ENCODE data around the gene TRAF3.

Gene TRAF3

DNA sequence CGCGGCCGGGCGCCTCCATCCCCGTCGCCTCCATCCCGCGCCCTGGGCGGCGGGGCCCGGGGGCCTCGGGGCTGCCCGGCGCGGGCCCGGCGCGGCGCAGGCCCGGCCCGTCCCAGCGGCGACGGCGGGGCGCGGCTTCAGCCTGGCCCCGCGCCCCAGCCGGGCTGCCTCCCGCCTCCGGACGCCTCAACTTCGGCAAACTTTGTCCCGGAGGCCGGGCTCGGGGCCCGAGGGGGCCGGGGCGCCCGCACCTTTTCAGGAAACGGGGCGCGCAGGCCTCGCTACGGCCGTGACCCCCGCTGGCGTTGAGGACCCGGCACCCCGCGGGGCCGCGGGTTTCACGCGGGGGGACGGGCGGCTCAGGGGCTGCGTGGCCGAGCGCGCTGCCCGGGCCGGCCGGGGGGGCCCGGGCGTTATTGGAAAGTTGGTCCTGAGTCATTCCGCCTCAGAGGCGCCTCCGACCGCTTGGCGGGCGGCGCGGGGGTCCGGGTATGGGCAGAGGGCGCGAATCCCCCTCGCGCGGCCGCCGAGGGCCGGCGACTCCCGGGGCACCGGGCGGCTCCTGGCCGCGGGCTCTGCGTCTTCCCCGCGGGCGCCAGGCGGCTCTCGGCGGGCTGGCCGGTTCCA lies 575 bp downstream of the TRAF3 start:
- DNase-seq (ENCODE audit: low read depth in 2 of 2): no peak

DNA sequence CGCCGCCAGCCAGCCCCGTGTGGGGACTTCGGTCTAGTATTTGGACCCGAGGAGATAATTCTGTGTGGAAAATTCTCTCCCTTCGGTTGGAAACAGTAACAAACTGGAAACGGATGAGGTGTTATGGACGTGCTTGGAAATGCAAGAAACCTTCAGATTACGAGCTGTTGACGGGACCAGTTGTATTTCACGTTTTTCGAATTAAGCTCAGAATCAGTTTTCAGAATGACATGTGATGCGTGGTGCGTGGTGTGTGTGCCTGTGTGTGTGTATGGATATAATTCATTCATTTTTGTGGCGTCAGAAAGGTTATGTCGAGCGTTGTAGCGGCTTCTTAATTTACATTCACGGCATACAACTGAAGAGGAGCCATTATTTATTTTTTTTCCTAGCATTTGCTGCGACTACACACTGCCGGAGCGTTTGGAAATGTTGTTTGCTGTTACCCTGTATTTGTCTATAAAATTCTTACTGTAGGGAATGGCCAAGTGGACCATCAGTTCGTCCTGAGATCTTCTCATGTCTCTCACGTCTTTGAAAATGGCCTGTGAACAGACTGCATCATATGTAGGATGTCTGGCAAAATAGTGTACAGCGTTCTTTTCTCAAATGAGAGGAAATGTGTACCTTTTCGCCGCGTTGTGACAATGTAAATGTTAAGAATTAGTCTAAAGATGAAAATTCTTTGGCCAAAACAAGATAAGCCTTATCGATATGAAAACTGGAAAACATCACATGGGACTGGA lies 1.3 kb downstream of the TRAF3 start:
- no peak for DNase-seq (ENCODE audit: low read depth in 2 of 2)

DNA sequence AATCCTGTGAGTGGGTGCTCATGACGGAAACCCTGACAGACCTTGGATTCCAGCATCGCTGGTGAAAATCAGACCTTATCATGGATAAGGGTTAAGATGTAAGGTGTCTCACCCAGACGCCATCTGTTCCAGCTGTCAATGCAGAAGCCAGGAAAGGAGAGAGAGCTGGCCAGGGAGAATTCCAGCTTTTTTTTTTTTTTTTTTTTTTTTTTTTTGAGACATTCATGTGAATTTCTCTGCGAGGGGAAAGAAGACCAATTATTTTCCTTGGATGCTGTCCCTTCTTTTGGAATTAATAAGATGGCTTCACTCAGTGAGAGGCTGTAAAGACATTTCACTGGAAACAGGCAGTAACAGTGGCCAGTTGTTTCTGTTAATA lies 1.8 kb downstream of the TRAF3 start:
- no peak for DNase-seq (ENCODE audit: low read depth in 2 of 2)

- DNase-seq (ENCODE audit: low read depth in 2 of 2): no peak
Measured at GRCh38 chr14:102779574-102780315, 2.5 kb downstream of the TRAF3 start.

DNA sequence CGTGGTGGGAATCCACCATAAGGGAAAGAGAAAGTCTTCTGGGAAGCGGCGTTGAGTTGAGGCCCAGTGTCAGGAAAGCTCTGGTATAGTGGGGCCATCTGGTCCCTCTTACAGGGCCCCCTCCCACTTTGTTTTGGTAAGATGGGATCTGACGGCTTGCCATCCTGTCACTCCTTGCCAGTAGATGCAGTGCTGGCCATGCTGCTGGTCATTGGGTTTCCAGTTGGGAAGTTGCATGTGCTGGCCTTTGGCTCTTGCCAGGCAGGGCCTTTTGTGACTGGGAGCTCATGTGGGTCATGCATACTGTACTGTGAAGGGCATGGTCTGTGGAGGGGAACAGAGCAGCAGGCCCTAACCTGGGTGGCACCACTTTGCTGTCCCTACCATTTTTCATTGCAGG lies 3.8 kb downstream of the TRAF3 start:
- no peak for DNase-seq (ENCODE audit: low read depth in 2 of 2)

GRCh38 chr14:102782974-102783373 lies 5.7 kb downstream of the TRAF3 start:
- DNase-seq (ENCODE audit: low read depth in 2 of 2): no peak

DNA sequence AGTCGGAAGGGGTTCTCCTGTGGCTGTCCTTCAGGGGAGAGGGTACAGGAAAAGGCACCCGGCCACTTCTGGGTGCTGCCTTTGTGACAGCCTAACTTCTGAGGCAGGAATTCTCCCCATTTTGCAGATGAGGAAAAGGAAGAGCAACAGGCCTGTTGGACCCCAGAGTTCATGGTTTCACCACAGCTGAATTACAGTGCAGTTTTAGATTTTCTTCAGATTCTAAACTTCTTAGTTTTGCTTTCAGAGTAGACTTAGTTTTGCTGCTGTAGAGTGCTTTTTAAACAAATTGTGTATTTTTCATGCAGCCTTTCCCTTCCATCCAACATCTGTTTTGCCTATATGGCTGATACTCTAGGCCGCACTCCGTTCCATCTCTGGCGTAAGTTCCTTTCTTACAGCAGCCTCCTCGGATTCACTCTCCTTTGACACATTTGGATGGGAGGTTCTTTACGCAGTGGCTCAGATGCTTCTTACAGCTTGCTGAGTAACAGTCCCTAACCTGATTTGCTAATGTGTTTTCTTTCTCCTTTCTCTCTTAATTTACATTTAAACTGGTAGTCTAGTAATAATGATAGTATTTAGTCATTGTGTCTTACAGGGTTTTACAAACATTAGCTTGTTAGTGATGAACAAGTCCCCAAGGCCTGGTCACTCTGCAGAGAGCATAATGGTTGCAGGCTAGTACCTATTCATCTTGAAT lies 7.8 kb downstream of the TRAF3 start:
- no peak for DNase-seq (ENCODE audit: low read depth in 2 of 2)

- DNase-seq (ENCODE audit: low read depth in 2 of 2): no peak
Measured at GRCh38 chr14:102785595-102785963, 8.3 kb downstream of the TRAF3 start.

- DNase-seq (ENCODE audit: low read depth in 2 of 2): no peak
Measured at GRCh38 chr14:102786768-102787167, 9.5 kb downstream of the TRAF3 start.

- DNase-seq (ENCODE audit: low read depth in 2 of 2): no peak
Measured at GRCh38 chr14:102789349-102789748, 12.1 kb downstream of the TRAF3 start.

DNA sequence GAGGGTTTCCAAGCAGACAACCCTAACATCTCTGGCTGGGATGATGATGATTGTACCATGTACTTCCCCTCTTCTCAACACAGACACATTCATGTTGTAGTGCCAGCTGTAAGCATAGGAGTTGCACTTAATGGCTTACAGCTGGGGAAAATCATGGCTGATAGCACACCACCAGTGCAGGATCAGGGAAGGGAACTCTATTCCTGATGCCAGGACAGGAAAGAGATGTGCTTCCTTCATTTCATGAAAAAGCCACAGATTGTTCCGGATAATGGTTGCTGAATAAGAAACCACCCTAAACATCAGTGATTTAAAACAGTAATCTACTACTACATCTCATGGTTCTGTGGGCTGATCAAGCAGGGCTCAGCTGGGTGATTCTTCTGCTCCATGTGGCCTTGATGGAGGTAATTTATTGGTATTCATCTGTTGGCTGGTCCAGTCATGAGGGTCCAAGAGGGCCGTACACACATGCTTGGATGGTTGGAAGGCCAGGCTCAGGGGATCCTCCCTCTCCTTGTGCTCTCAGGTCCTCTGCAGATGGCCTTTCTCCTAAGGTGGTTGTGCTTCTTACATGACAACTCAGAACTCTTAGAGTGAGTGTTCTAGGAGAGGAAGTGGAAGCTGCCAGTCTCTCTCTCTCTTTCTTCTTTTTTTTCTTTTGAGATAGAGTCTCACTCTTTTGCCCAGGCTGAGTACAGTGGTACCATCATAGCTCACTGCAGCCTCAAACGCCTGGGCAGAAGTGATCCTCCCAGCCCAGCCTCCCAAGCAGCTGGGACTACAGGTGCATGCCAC lies 16.5 kb downstream of the TRAF3 start:
- no peak for DNase-seq (ENCODE audit: low read depth in 2 of 2)

DNA sequence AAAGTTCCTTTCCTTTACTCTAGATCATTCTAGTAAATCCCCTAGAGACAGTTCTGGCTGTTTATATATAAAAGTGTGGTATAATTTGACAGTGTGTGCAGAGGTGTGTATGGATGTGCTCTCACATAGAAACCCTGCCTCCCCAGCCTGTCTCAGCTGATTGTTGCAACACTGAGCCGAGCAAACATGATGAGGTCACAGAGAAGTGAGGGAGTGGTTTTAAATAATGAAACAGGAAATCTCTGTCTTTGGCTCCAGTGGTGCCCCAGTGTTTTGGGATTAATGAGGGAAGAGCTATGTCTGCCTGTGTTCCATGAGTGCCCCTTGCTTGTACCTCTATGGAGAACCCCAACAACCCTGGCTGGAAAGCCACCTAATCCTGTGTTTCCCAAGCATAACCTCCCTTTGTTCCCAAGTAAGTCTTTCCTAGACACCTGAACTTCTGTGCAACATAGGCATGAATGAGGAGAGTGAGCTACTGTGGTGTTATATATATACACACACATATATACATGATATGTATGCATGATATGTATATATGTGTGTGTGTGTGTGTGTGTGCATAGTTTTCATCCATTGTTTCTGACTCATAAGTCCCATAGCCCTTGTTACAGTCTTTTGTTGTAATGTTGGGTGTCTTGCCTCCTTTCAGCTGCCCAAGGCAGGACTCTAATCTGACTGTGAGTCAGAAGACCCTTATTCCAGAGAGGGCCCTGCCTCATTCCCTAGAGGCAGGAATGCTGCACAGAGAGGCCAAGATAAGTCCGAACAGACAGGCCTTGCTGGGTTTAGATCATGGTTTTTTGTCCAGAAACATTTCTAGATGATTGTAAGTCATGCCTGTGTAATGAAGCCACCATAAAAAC lies 18.0 kb downstream of the TRAF3 start:
- DNase-seq (ENCODE audit: low read depth in 2 of 2): peak in 1 of 2 donors; percentile 19

GRCh38 chr14:102796661-102797190 lies 19.5 kb downstream of the TRAF3 start:
- no peak for DNase-seq (ENCODE audit: low read depth in 2 of 2)

DNA sequence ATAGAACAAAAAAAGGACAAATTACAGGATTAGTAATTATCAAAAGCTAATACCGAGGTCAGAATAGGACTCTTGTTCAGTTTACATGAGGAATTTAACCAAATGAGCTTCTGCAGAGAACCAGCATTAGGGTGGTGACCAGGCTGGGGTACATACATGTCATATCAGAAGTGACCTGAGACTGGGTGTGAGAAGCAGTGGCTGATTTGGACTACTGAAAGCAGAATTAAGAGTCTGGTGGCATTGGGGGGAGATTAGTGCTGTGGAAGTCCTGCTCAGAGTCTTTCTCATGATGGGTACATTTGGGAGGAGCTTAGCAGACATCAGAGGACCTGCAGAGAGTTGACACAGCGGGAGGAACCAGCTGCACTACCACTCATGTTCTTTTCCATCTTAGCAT lies 21.7 kb downstream of the TRAF3 start:
- DNase-seq (ENCODE audit: low read depth in 2 of 2): no peak

- no peak for DNase-seq (ENCODE audit: low read depth in 2 of 2)
Measured at GRCh38 chr14:102799684-102800562, 22.7 kb downstream of the TRAF3 start.

GRCh38 chr14:102802834-102803523 lies 25.7 kb downstream of the TRAF3 start:
- DNase-seq (ENCODE audit: low read depth in 2 of 2): no peak

- no peak for DNase-seq (ENCODE audit: low read depth in 2 of 2)
Measured at GRCh38 chr14:102804858-102805257, 27.6 kb downstream of the TRAF3 start.

DNA sequence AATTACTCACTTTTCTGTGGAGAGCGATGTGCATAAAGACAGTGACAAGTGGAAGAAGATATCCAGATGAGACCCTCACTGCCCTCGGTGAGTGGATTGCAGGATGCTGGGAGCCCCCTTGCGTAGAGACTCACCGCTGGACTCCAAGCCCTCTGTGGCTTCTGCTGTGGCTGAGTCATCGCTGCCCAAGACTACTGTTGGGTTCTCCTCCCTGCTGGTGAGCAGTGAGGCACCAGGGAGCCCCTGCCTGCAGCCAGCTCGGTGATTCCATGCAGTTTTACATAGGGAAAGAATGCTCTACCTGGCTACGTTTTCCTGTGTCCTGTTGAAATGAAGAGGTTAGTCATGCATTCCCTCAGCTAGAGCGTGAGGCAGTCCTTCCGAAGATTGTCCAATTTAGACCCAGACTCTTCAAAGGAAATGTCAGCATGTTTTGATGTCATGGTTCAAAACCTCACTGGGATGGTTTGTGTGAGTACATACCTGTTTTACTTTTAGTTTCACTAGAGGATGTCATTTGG lies 28.2 kb downstream of the TRAF3 start:
- DNase-seq (ENCODE audit: low read depth in 2 of 2): peak in 1 of 2 donors; percentile 16
